HepG2 (cell line): ENCODE data around the gene SNX15. TPM values are rescaled to one million over a fixed set of nuclear protein-coding genes. Genes with fewer than 3 reads are reported as not detected.

Experiments
- ARNT2 ChIP-seq: sonication (generic); formaldehyde crosslinking; IDR thresholded peaks from 2 replicates; pipeline ENCODE4 v1.8.0; 2022; ENCODE audit warnings: mild to moderate bottlenecking, low read depth, missing genetic modification reagents, moderate library complexity
- IKZF1 ChIP-seq: fragments of 450-650 bp; IDR thresholded peaks from 2 replicates; pipeline ENCODE4 v1.7.1; 2016
- KAT2B ChIP-seq: fragments of 150-350 bp; IDR thresholded peaks from 2 replicates; pipeline ENCODE4 v1.6.1; 2014; ENCODE audit warnings: low read depth, low read length, borderline replicate concordance
- RAD21 ChIP-seq: fragments of 450-650 bp; formaldehyde crosslinking; IDR thresholded peaks from 2 replicates; pipeline ENCODE4 v1.5.0; 2020; ENCODE audit warnings: mild to moderate bottlenecking
- SNAPC4 ChIP-seq: sonication (generic); formaldehyde crosslinking; IDR thresholded peaks from 2 replicates; pipeline ENCODE4 v1.4.0; 2020; ENCODE audit warnings: mild to moderate bottlenecking, missing genetic modification reagents
- SP140L ChIP-seq: sonication (generic); formaldehyde crosslinking; IDR thresholded peaks from 2 replicates; pipeline ENCODE4 v1.4.0; 2020; ENCODE audit warnings: missing genetic modification reagents, borderline replicate concordance
- ZBTB26 ChIP-seq: IDR thresholded peaks from 2 replicates; pipeline ENCODE4 v1.6.1; 2016; ENCODE audit warnings: missing compliant biosample characterization, missing genetic modification reagents, borderline replicate concordance
- ZMYM2 ChIP-seq: sonication (generic); formaldehyde crosslinking; IDR thresholded peaks from 2 replicates; pipeline ENCODE4 v1.8.0; 2022; ENCODE audit warnings: mild to moderate bottlenecking, missing genetic modification reagents
- ZNF142 ChIP-seq: sonication (generic); formaldehyde crosslinking; IDR thresholded peaks from 2 replicates; pipeline ENCODE4 v1.4.0; 2020; ENCODE audit warnings: missing genetic modification reagents
- ZNF20 ChIP-seq: sonication (generic); formaldehyde crosslinking; IDR thresholded peaks from 2 replicates; pipeline ENCODE4 v1.4.0; 2020; ENCODE audit warnings: mild to moderate bottlenecking, moderate library complexity, missing genetic modification reagents
- ZNF224 ChIP-seq: sonication (generic); formaldehyde crosslinking; IDR thresholded peaks from 2 replicates; pipeline ENCODE4 v1.5.0; 2020; ENCODE audit warnings: mild to moderate bottlenecking, missing genetic modification reagents
- ZNF430 ChIP-seq: sonication (generic); formaldehyde crosslinking; IDR thresholded peaks from 2 replicates; pipeline ENCODE4 v1.9.0; 2021; ENCODE audit warnings: mild to moderate bottlenecking, missing genetic modification reagents
- ZNF550 ChIP-seq: sonication (generic); formaldehyde crosslinking; IDR thresholded peaks from 2 replicates; pipeline ENCODE4 v1.4.0; 2020; ENCODE audit warnings: mild to moderate bottlenecking, missing genetic modification reagents, borderline replicate concordance
- ZNF784 ChIP-seq: sonication (generic); formaldehyde crosslinking; IDR thresholded peaks from 2 replicates; pipeline ENCODE4 v1.5.1; 2020; ENCODE audit warnings: missing genetic modification reagents, mild to moderate bottlenecking, borderline replicate concordance
- ZSCAN30 ChIP-seq: sonication (generic); formaldehyde crosslinking; IDR thresholded peaks from 2 replicates; pipeline ENCODE4 v1.5.0; 2020; ENCODE audit warnings: mild to moderate bottlenecking, missing genetic modification reagents
- polyA plus RNA-seq, 8 experiments: library from polyadenylated mRNA; depleted of rRNA in 3 of 8; stranded (reverse) in 7 of 8; unstranded in 1 of 8; fragments of >200 nt; fragmentation: Illumina TruSeq in 4 of 8; extraction: Trizol in 4 of 8; gene quantifications; 2 replicates each; pipeline versions ENCODE4 v1.2.1 to v1.2.3, GENCODE V29; 2011 to 2016; ENCODE audit warnings: low read depth in 4 of 8, missing spikeins in 1 of 8, mixed read lengths in 1 of 8; ENCODE audit not compliant: insufficient read depth in 1 of 8
- total RNA-seq, 5 experiments: library from RNA; depleted of rRNA; stranded (reverse); fragments of >200 nt; fragmentation: Illumina TruSeq; extraction: Trizol; gene quantifications; 2 replicates each; pipeline ENCODE4 v1.2.3, GENCODE V29; 2016; ENCODE audit warnings: low read depth in 1 of 5

Gene SNX15
- total and polyA plus RNA-seq, 2 of the 13 experiments (the other 11 are each of a cell fraction or from before 2014, with no cell fraction given), result 19.1 to 22.6 TPM

GRCh38 chr11:65027213-65028067 lies at the start of gene SNX15 (continued):
- TF ChIP-seq ZNF784, result 0 out of 2 replicates have a peak, but pooled peaks have one; percentile 50
- TF ChIP-seq ZNF550 (CRISPR knock-in tag), result 0 out of 2 replicates have a peak, but pooled peaks have one; percentile 71
- peak; percentile 85; the same call in 1 of the 2 replicates for TF ChIP-seq ZNF430 (CRISPR knock-in tag)
- peak; percentile 49; the same call in 1 of the 2 replicates for TF ChIP-seq RAD21 (CRISPR knock-in tag)
- TF ChIP-seq ZNF20 (CRISPR knock-in tag), result peak; percentile 77; the same call in 1 of the 2 replicates
- no peak for TF ChIP-seq ZNF142 (CRISPR knock-in tag)
- TF ChIP-seq ZBTB26, result no peak
- no peak for TF ChIP-seq ZSCAN30 (CRISPR knock-in tag)
- TF ChIP-seq SP140L (CRISPR knock-in tag), result no peak; the same call in 1 of the 2 replicates
- TF ChIP-seq ZNF224 (CRISPR knock-in tag), result peak; percentile 78; the same call in 1 of the 2 replicates
- TF ChIP-seq KAT2B, result no peak
- TF ChIP-seq SNAPC4 (CRISPR knock-in tag), result peak; percentile 63; the same call in 1 of the 2 replicates
- TF ChIP-seq ZMYM2 (CRISPR knock-in tag), result no peak
- peak; percentile 73; the same call in 1 of the 2 replicates for TF ChIP-seq ARNT2 (CRISPR knock-in tag)
- TF ChIP-seq IKZF1, result no peak
